Endodermal cell (in vitro differentiated cells): ENCODE results near the gene CERS5. TPM values are rescaled to one million over a fixed set of nuclear protein-coding genes. Genes with fewer than 3 reads are reported as not detected.

Source experiments
- DNase-seq: peaks from one replicate; pipeline ENCODE4 v3.0.0-alpha.2; 2017
- H3K27ac ChIP-seq: 2 replicates; pipeline ENCODE4 v1.5.1; 2013; ENCODE audit warnings: mild to moderate bottlenecking, low read depth, low read length, moderate library complexity
- H3K27me3 ChIP-seq: 2 replicates; pipeline ENCODE4 v1.6.1; 2013; ENCODE audit warnings: mild to moderate bottlenecking, low read length, moderate library complexity; ENCODE audit not compliant: insufficient read depth, control insufficient read depth, poor library complexity, severe bottlenecking
- H3K36me3 ChIP-seq: 2 replicates; pipeline ENCODE4 v1.7.0; 2013; ENCODE audit warnings: mild to moderate bottlenecking, low read length, moderate library complexity; ENCODE audit not compliant: control insufficient read depth, insufficient read depth
- H3K4me1 ChIP-seq: one replicate; pipeline ENCODE4 v1.7.0; 2013; ENCODE audit warnings: low read length; ENCODE audit not compliant: control insufficient read depth, insufficient read depth
- H3K4me3 ChIP-seq: 2 replicates; pipeline ENCODE4 v1.5.1; 2013; ENCODE audit warnings: mild to moderate bottlenecking, low read length, moderate library complexity
- H3K9ac ChIP-seq: 2 replicates; pipeline ENCODE4 v1.6.1; 2013; ENCODE audit warnings: mild to moderate bottlenecking, low read length, moderate library complexity; ENCODE audit not compliant: poor library complexity, severe bottlenecking; ENCODE audit errors: extremely low read depth
- H3K9me3 ChIP-seq: 2 replicates; pipeline ENCODE4 v1.6.1; 2013; ENCODE audit warnings: mild to moderate bottlenecking, low read length, moderate library complexity; ENCODE audit not compliant: control insufficient read depth
- H3K27ac Mint-ChIP-seq: 2 replicates; pipeline ENCODE4 v1.8.0; 2020; ENCODE audit warnings: mixed read lengths
- H3K27me3 Mint-ChIP-seq: 2 replicates; pipeline ENCODE4 v1.8.0; 2021; ENCODE audit warnings: mild to moderate bottlenecking, mixed read lengths; ENCODE audit not compliant: insufficient read depth
- H3K36me3 Mint-ChIP-seq: 2 replicates; pipeline ENCODE4 v1.8.0; 2020; ENCODE audit warnings: low read depth, mixed read lengths
- H3K4me1 Mint-ChIP-seq: 2 replicates; pipeline ENCODE4 v1.8.0; 2020; ENCODE audit warnings: mixed read lengths
- H3K4me3 Mint-ChIP-seq: 2 replicates; pipeline ENCODE4 v1.8.0; 2020; ENCODE audit warnings: mild to moderate bottlenecking, moderate library complexity, mixed read lengths
- H3K9me3 Mint-ChIP-seq: 2 replicates; pipeline ENCODE4 v1.8.0; 2020; ENCODE audit warnings: mild to moderate bottlenecking, mixed read lengths
- CTCF ChIP-seq: fragments of 200-600 bp; sonication (generic); conservative IDR thresholded peaks from 2 replicates; pipeline ENCODE4 v1.5.0; 2021; ENCODE audit warnings: antibody characterized with exemption, mild to moderate bottlenecking
- WGBS, 2 experiments: methylation state at CpG; one replicate each; pipeline versions ENCODE4 v1.1.5 to v1.1.7; 2013; ENCODE audit warnings: missing lambda C conversion rate in 2 of 2, mixed read lengths in 1 of 2; ENCODE audit not compliant: insufficient coverage in 1 of 2, insufficient read length in 1 of 2; 5-methylcytosine and 5-hydroxymethylcytosine counted together
- total RNA-seq, 2 donors: library from RNA; stranded (reverse); fragmentation: NEBNext Ultra II Directional in 1 of 2; extraction: Animal tissue kit (Norgen Biotek cat#: 25700) in 1 of 2; gene quantifications; 2 replicates in 1 of 2; 3 replicates in 1 of 2; pipeline ENCODE4 v1.2.1, GENCODE V29; 2021

CERS5 gene
- total RNA-seq, 2 donors from 2014 or later: 59.7 to 65.5 TPM

GRCh38 chr12:50145439-50145838 lies 21.7 kb downstream of the CERS5 start:
- Histone ChIP-seq H3K4me3 (no peak overlapping the region), H3K9me3 (no peaks in the 10 kb centered on the region), H3K9ac (no peak overlapping the region), H3K4me1 (no peaks in the 10 kb centered on the region), H3K27me3 (no peaks in the 10 kb centered on the region), H3K27ac (no peak overlapping the region), H3K36me3 (peaks cover 23% of the 10 kb centered on the region)
- Mint-ChIP-seq H3K27ac (peak overlapping the region; percentile 50), H3K27me3 (no peaks in the 10 kb centered on the region), H3K4me3 (no peak overlapping the region), H3K9me3 (no peaks in the 10 kb centered on the region), H3K4me1 (peaks cover 4% of the 10 kb centered on the region), H3K36me3 (peaks cover 29% of the 10 kb centered on the region)
- DNase-seq: no peak
- 100% methylated on average over 2 of the region's 2 CpGs; no CpG with 5 or more reads in 1 of the 2 experiments for WGBS, 2 experiments
- no peak for TF ChIP-seq CTCF

GRCh38 chr12:50142993-50143392 lies 24.2 kb downstream of the CERS5 start:
- H3K36me3 Mint-ChIP-seq: peaks cover 47% of the 10 kb centered on the region
- 88 to 98% methylated on average over 7 to 8 of the region's 8 CpGs for WGBS, 2 experiments
- no peak overlapping the region for H3K27ac Mint-ChIP-seq

GRCh38 chr12:50132505-50133135 lies 34.5 kb downstream of the CERS5 start:
- Mint-ChIP-seq H3K27ac (no peak overlapping the region), H3K4me3 (no peak overlapping the region), H3K4me1 (no peaks in the 10 kb centered on the region), H3K9me3 (no peaks in the 10 kb centered on the region), H3K36me3 (peaks cover 65% of the 10 kb centered on the region), H3K27me3 (no peaks in the 10 kb centered on the region)
- no peak for DNase-seq
- Histone ChIP-seq H3K4me1 (no peaks in the 10 kb centered on the region), H3K27me3 (no peaks in the 10 kb centered on the region), H3K9me3 (no peaks in the 10 kb centered on the region), H3K36me3 (peaks cover 83% of the 10 kb centered on the region), H3K27ac (no peak overlapping the region), H3K9ac (no peak overlapping the region), H3K4me3 (no peak overlapping the region)
- 82 to 92% methylated on average over 1 to 2 of the region's 2 CpGs for WGBS, 2 experiments
- peak; percentile 82 for TF ChIP-seq CTCF

More at GRCh38 chr12:50142993-50143392, 24.2 kb downstream of the CERS5 start:
- no peak overlapping the region for H3K27ac ChIP-seq
- peaks cover 4% of the 10 kb centered on the region for H3K4me1 Mint-ChIP-seq
- peaks cover 46% of the 10 kb centered on the region for H3K36me3 ChIP-seq
- H3K9me3 Mint-ChIP-seq: no peaks in the 10 kb centered on the region
- H3K27me3 ChIP-seq: no peaks in the 10 kb centered on the region
- H3K4me3 ChIP-seq: no peak overlapping the region
- H3K27me3 Mint-ChIP-seq: no peaks in the 10 kb centered on the region
- no peak for TF ChIP-seq CTCF
- H3K9me3 ChIP-seq: no peaks in the 10 kb centered on the region
- no peaks in the 10 kb centered on the region for H3K4me1 ChIP-seq
- no peak overlapping the region for H3K9ac ChIP-seq
- DNase-seq: no peak
- H3K4me3 Mint-ChIP-seq: no peak overlapping the region
